Activated CD4-positive, alpha-beta T cell treated with anti-CD3 and anti-CD28 coated beads, Interleukin-2, amount 50 U/mL, for 24 hours (primary cell): ENCODE measurements around the gene ANGPTL2.

Experiments used
- DNase-seq, 2 donors: peaks; one replicate each; pipeline ENCODE4 v3.0.0-alpha.2; 2020; ENCODE audit warnings: low read depth in 1 of 2, low spot score in 1 of 2

ANGPTL2 gene

GRCh38 chr9:127097683-127098082, 24.8 kb downstream of the ANGPTL2 start:
- no peak for DNase-seq

GRCh38 chr9:127096208-127096607, 26.2 kb downstream of the ANGPTL2 start:
- no peak for DNase-seq

- no peak for DNase-seq
Observed at GRCh38 chr9:127095411-127095810, 27.0 kb downstream of the ANGPTL2 start.

GRCh38 chr9:127093319-127094020, 29.0 kb downstream of the ANGPTL2 start:
- no peak for DNase-seq

DNA sequence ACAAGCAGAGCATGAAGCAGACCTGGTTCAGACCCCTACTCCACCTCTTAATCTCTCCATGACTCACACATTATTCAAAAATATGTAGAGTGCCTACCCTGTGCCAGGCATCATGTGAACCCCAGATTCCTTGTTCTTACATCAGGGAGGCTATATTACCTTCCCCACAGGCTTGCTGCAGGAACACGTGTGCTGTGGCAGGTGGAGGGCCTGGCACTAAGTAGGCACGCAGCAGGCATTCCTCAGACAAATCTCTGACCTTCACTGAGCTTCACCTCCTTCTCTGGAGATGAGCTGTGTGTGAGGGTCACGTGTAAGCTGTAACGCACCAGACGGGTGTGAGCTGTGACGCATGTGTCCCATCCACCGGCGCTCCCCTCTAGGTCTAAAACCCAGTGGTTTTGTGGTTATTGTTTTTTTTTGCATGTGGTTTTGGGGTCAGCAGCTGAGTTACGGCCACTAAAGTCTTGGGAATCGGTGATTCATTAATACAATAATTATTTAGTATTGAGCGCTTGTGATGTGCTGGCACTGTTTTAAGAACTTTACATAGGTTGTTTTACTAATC, 30.3 kb downstream of the ANGPTL2 start:
- DNase-seq, result no peak

- no peak for DNase-seq
Observed at GRCh38 chr9:127091526-127091925, 30.9 kb downstream of the ANGPTL2 start.

- no peak for DNase-seq
Observed at GRCh38 chr9:127090341-127090985, 32.0 kb downstream of the ANGPTL2 start.

GRCh38 chr9:127089631-127090081, 32.8 kb downstream of the ANGPTL2 start:
- no peak for DNase-seq

GRCh38 chr9:127088724-127089615, 33.5 kb downstream of the ANGPTL2 start:
- DNase-seq, result no peak

DNA sequence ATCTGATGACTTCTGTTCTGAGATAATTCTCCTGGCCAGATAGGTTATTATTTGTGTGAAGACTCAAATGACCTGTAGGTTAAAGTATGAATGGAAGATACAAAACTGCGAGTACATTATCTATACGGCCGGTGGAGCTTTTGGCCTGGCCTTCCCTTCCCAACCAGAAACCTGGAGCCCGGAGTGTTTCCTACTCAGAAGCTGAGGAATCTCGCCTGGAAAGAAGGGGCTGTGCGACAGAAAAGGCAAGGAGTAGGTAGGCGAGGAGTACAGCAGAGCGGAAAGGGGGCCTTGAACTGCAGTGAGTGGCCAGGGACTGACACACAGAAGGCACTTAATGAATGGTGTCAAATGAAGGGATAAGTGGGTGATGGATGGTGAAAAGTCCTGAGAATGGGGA, 34.6 kb downstream of the ANGPTL2 start:
- no peak for DNase-seq

DNA sequence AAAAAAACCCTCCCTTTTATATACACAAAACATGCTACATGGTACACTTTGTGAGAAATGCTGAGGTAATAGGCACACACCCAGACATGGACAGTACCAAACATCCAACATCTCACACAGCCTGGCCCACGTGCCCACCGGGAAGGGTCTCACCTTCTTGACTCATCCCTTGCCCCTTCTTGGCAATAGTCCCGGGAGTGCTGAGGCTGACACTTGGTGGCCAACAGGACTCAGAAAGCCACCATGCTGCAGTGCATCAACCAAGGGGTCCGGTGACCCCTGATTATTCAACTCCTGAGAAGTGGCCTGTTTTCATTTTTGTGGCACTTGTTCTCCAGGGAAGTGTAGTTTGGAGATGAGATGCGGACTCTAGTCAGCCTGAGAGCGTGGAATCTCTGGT, 35.0 kb downstream of the ANGPTL2 start:
- DNase-seq, result no peak

DNA sequence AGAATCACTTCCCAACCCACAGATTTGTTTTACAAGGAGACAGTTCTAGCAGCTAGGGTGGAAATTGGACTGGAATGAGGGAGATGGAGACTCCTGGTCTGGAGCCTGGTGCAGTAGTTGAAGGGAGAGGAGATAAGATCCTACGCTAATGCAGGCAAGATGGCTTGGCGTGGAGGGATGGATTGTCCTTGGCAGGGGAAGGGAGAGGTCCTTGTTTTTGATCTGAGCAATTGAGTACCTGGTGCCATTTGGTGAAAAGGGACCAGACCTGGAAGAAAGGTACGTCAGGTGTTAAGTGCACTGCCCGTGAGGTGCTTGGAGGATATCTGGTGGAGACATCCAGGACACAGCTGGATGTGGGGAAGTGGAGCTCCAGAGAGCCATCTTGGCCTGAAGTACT, 35.7 kb downstream of the ANGPTL2 start:
- DNase-seq, result no peak

- DNase-seq, result no peak
Observed at GRCh38 chr9:127085186-127085585, 37.2 kb downstream of the ANGPTL2 start.

DNA sequence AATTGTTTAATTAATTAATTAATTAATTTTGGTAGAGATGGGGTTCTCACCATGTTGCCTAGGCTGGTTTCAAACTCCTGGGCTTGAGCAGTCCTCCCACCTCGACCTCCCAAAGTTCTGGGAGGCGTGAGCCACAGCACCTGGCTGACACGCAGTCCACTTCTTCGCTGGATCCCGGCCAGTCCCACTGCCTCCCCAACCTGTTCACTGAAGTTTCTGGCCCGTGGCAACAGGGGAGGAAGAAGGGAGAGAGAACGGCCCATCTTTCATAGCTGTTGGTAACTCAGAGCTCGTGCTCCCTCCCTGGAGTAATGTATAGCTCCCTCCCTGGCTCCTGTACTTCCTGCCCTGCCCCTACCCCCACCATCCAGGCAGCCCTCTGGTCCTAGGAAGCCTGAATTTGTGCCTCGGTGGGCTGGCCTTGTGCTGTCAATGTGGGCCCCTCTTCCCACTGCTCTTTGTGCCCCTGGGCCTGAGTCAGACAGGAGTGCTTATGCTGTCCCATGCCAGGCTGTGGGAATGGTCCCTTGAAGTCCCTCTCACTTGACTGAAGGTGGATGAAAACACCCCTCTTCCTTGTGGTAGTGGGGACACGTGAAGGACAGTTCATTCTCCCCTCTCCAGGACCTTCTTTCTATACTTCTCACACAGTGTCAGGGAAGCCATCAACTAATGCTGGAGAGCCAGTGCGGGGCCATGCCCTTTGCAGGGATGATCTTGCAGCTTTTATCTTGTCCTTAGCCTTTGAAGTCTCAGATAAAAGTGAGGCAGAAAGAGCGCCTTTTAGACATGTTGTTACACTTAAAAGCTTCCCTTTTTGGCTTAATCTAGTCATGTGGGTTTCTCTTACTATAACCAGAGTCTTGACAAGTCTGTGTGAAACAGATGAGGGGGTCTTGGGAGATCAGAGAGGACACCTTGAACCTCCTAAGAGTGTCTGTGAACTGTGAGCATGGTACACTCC, 38.1 kb downstream of the ANGPTL2 start:
- no peak for DNase-seq

GRCh38 chr9:127083138-127083980, 39.1 kb downstream of the ANGPTL2 start:
- DNase-seq, result no peak

- DNase-seq, result no peak
Observed at GRCh38 chr9:127081250-127082185, 40.9 kb downstream of the ANGPTL2 start.

DNA sequence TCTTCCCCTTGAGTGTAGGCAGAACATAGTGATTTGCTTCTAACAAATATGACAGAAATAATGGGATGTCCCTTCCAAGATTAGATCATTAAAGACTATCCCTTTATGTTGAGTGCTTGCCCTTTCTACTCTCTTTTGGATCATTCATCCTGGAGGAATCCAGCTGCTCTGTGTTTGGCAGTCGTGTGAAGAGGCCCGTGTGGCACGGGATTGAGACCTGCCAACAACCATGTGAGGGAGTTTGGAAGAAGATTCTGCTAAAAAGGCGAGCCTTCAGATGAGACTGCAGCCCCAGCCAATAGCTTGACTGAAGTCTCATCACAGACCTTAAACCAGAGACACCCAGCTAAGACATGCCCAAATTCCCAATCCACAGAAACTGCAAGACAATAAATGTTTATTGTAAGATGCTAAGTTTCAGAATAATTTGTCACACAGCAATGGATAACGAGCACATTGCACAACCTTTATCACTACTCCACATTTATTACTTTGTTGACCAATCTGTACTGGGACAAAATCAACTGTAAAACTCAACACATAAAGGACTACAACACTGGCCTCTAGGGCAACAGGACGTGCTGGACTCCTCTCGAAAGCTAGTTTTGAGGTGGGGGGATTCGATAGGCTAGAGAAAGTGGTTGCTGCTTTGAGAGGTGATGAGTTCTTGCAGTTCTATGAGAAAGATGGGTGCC, 42.8 kb downstream of the ANGPTL2 start:
- DNase-seq, result no peak

GRCh38 chr9:127078988-127079387, 43.4 kb downstream of the ANGPTL2 start:
- no peak for DNase-seq
